H1 (cell line): Measurements from ENCODE around the gene DOCK8. TPM values are rescaled to one million over a fixed set of nuclear protein-coding genes. Genes with fewer than 3 reads are reported as not detected.

Experiments used
- CBX5 ChIP-seq: fragments of 300-800, 300-1000 bp; sonication (generic); IDR thresholded peaks from 2 replicates; pipeline ENCODE4 v1.7.1; 2016; ENCODE audit warnings: antibody characterized with exemption, low read length, low read depth
- GTF2F1 ChIP-seq: IDR thresholded peaks from 2 replicates; pipeline ENCODE4 v1.6.1; 2012; ENCODE audit warnings: low read depth, low read length, improper control_type of control experiment, borderline replicate concordance
- HDAC2 ChIP-seq, 2 experiments: fragments of 300-600 bp in 1 of 2; sonication (generic) in 1 of 2; IDR thresholded peaks; 2 replicates each; pipeline ENCODE4 v1.6.1; 2011 to 2012; ENCODE audit warnings: low read depth in 2 of 2, low read length in 2 of 2, mild to moderate bottlenecking in 2 of 2, moderate library complexity in 2 of 2, borderline replicate concordance in 1 of 2, inconsistent platforms in 1 of 2
- NRF1 ChIP-seq: IDR thresholded peaks from 2 replicates; pipeline ENCODE4 v1.6.1; 2011; ENCODE audit warnings: mild to moderate bottlenecking, low read depth, low read length, improper control_type of control experiment
- RAD21 ChIP-seq, 2 experiments: IDR thresholded peaks in 1 of 2; conservative IDR thresholded peaks in 1 of 2; 2 replicates each; pipeline ENCODE4 v1.6.1; 2011; ENCODE audit warnings: low read depth in 2 of 2, low read length in 2 of 2, improper control_type of control experiment in 1 of 2, inconsistent platforms in 1 of 2, mild to moderate bottlenecking in 1 of 2, moderate library complexity in 1 of 2
- SUZ12 ChIP-seq: fragments of 200-600 bp; sonication (generic); IDR thresholded peaks from 2 replicates; pipeline ENCODE4 v1.6.1; 2012; ENCODE audit warnings: mild to moderate bottlenecking, inconsistent platforms, low read length, moderate library complexity, mixed read lengths
- polyA plus RNA-seq, 7 experiments: library from polyadenylated mRNA; depleted of rRNA in 3 of 7; stranded (reverse) in 5 of 7; unstranded in 2 of 7; fragments of >200 nt in 5 of 7; fragments of 200-250 nt in 2 of 7; gene quantifications; 1 replicate in 5 of 7; 2 replicates in 1 of 7; 4 replicates in 1 of 7; pipeline versions ENCODE4 v1.2.1 to v1.2.3, GENCODE V29; 2011 to 2013; ENCODE audit warnings: missing spikeins in 2 of 7, mixed read lengths in 2 of 7
- total RNA-seq: library from RNA; stranded (reverse); fragmentation: NEBNext Ultra II Directional; extraction: Animal tissue kit (Norgen Biotek cat#: 25700); gene quantifications from 2 replicates; pipeline ENCODE4 v1.2.1, GENCODE V29; 2021

Gene DOCK8
- total and polyA plus RNA-seq, 2 of the 8 experiments (the other 6 are each of a cell fraction or from before 2014, with no cell fraction given) = 0.57 to 2.0 TPM

- TF ChIP-seq GTF2F1 = no peak
- no peak for TF ChIP-seq SUZ12
- no peak for TF ChIP-seq HDAC2 (IDR thresholded peaks at IDR 0.05; ENCODE audit: borderline replicate concordance in 1 of 2, low read depth in 2 of 2, low read length in 2 of 2)
- TF ChIP-seq NRF1 = no peak
- TF ChIP-seq CBX5 = no peak
- no peak for TF ChIP-seq RAD21 (IDR thresholded peaks at IDR 0.05 in 1 of 2, conservative IDR thresholded peaks at IDR 0.05 in 1 of 2; ENCODE audit: low read depth in 2 of 2, low read length in 2 of 2)
Measured at GRCh38 chr9:436482-436881, 221.8 kb downstream of the DOCK8 start (continued).
